NB4 (cell line): ENCODE measurements around the gene ZSWIM6.

ENCODE experiments used
- DNase-seq: peaks from one replicate; pipeline ENCODE4 v3.0.0; 2010; ENCODE audit warnings: low read depth
- H3K4me3 ChIP-seq: one replicate; pipeline ENCODE4 v1.5.1; 2011; ENCODE audit warnings: mild to moderate bottlenecking, low read depth, low read length, moderate library complexity
- MYC ChIP-seq: IDR thresholded peaks from 2 replicates; pipeline ENCODE4 v1.6.1; 2011; ENCODE audit warnings: low read depth, low read length
- POLR2A ChIP-seq: IDR thresholded peaks from 2 replicates; pipeline ENCODE4 v1.6.1; 2011; ENCODE audit warnings: mild to moderate bottlenecking; ENCODE audit not compliant: insufficient read length; ENCODE audit errors: extremely low read depth
- TF ChIP-seq, protein P1 (sequence below): IDR thresholded peaks from one replicate; pipeline ENCODE4 v1.5.1; 2012; ENCODE audit warnings: low read depth, low read length
- TF ChIP-seq, protein P2 (sequence below): IDR thresholded peaks from 2 replicates; pipeline ENCODE4 v1.6.1; 2011; ENCODE audit warnings: low read depth, low read length

Gene ZSWIM6

DNA sequence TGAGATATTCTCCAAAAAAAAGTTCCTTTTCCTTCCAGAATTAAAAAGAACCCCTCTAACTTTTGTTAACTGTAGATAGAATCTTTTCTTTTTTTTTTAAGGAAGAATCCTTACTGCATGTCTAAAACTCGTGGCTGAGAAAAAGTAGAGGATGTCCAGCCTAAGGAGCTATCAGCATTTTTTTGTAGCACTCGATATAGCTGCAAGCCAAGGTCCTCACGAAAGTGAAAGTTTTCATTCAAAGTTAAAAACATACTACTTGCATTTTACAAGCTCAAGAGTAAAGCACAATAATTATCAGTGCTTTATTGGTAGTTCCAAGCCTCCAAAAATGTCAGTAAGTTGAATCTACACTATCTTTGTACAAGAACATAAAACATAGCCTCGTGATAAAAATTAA is 28.7 kb upstream of the ZSWIM6 start:
- no peak for DNase-seq
- TF ChIP-seq, protein P1, sequence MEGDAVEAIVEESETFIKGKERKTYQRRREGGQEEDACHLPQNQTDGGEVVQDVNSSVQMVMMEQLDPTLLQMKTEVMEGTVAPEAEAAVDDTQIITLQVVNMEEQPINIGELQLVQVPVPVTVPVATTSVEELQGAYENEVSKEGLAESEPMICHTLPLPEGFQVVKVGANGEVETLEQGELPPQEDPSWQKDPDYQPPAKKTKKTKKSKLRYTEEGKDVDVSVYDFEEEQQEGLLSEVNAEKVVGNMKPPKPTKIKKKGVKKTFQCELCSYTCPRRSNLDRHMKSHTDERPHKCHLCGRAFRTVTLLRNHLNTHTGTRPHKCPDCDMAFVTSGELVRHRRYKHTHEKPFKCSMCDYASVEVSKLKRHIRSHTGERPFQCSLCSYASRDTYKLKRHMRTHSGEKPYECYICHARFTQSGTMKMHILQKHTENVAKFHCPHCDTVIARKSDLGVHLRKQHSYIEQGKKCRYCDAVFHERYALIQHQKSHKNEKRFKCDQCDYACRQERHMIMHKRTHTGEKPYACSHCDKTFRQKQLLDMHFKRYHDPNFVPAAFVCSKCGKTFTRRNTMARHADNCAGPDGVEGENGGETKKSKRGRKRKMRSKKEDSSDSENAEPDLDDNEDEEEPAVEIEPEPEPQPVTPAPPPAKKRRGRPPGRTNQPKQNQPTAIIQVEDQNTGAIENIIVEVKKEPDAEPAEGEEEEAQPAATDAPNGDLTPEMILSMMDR: no peak
- TF ChIP-seq, protein P2, sequence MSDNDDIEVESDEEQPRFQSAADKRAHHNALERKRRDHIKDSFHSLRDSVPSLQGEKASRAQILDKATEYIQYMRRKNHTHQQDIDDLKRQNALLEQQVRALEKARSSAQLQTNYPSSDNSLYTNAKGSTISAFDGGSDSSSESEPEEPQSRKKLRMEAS: no peak
- TF ChIP-seq POLR2A (no peak), MYC (no peak)
- no peak overlapping the region for H3K4me3 ChIP-seq

DNA sequence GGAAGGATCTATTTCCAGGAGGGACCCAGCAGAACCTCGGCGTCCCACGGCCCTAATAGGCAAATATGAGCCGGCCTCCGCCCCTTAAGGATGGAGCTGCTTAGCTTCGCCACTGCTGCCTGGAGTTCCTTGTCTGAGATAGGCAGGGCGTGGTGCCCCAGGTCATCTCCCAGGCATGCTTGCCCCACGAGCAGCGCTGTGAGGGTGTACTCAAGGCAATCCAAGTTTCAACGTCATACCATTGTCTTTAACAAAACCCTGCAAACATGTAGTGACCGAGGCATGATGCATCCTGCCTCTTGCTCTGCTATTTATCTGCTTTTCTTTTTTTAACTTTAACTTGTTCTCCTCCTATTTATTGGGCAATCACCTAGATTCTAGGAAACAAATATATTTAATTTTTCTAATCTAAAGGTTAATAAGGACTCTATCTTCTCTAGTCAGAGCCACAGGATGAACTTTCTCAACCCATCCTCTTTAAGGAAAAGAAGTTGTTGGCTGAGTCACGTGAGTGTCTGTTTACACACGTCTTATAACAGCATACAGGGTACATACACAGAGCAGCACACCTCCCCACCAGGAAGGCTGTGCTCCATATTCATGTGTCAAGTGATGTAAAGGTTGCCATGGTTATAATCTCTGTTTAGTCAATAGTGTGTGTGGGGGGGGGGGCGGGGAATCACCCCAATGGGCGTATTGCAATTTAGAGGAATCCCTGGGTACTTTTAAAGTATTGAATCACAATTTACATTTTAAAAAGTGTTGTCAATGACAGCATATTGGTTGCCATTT is 27.3 kb upstream of the ZSWIM6 start:
- DNase-seq: no peak
- H3K4me3 ChIP-seq: no peak overlapping the region
- TF ChIP-seq MYC (no peak), POLR2A (no peak)
- TF ChIP-seq, protein P1: no peak
- TF ChIP-seq, protein P2: no peak

DNA sequence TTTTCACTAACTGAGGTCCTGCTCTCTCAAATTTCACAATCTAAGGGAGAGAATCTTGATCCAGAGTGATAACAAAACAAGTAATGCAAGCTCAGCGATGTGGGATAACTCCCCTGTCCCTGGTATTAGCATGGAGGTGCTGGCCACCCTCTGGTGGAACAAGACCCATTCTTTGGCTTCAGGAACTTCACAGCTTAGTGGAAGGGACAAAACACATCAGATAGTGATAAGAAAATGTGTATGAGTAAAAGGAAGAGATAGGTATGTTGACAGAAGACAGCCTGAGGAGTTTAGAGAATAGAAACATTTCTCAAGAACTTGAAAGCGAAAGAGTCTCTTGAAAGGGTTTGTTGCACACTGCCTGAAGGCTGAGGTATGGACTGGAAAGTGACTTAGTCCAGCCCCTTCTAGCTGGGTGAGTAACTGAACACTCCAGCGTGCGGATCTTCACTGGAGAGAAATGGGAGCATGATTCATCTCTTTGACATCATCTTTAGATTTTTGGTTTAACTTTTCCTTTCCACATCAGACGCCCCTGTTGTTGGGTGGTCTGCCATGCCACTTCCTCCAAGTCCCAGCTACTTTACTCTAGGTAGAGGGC is 25.4 kb upstream of the ZSWIM6 start:
- TF ChIP-seq MYC: no peak
- TF ChIP-seq, protein P2: no peak
- TF ChIP-seq, protein P1: no peak
- no peak for TF ChIP-seq POLR2A
- no peak for DNase-seq
- no peak overlapping the region for H3K4me3 ChIP-seq

DNA sequence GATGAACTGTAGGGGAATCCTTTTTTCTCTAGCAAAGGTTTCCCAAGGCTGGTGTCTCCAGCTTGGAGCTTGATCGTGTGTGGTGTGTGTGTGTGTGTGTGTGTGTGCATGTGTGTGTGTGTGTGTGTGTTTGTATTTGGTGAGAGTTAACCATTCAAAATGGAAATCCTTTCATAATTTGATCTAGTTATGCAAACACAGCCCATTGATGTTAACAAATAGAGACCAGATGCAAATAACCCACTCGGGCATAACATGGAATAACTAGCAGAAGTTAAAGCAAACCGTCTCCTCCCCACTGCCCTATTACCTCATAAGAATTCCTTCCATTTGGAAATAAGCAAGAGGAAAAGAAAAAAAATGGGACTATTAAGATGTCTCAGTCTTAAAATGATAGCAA is 24.9 kb upstream of the ZSWIM6 start:
- H3K4me3 ChIP-seq: no peak overlapping the region
- TF ChIP-seq, protein P2: no peak
- TF ChIP-seq POLR2A (no peak), MYC (no peak)
- TF ChIP-seq, protein P1: no peak
- DNase-seq: no peak

DNA sequence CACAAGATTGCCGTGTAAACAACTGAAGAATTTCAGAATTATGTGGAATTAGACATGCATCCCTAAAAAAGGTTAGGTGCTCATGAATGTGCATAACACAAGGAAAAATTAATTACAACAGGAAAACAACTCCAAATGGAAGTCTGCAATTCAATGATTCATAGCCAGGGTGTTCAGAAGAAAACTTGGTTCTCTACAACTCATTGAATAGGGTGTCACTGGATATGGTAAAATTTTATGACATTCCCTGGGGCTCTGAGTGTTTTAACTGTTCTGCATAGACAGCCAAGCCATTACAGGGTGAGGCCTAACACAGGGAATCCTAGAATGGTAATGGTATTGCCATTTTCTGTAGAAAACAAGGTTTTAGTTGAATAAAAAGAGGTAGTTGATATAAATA is 24.4 kb upstream of the ZSWIM6 start:
- DNase-seq: no peak
- no peak overlapping the region for H3K4me3 ChIP-seq
- TF ChIP-seq POLR2A (no peak), MYC (no peak)
- TF ChIP-seq, protein P1: no peak
- TF ChIP-seq, protein P2: no peak
